ENCODE measurements around the gene FBN1. TPM values are rescaled to one million over a fixed set of nuclear protein-coding genes. Genes with fewer than 3 reads are reported as not detected.

Gene FBN1
- total RNA-seq, 1 experiment from 2014 or later = 5.2 TPM

- no peaks in the 10 kb centered on the region for H3K36me3 Mint-ChIP-seq
- peaks cover 18% of the 10 kb centered on the region for H3K4me1 Mint-ChIP-seq
- no peak for ATAC-seq
- H3K27ac Mint-ChIP-seq = no peak overlapping the region
- ChIA-PET CTCF (no interaction called here), POLR2A (no interaction called here)
- DNase-seq (ENCODE audit: low spot score) = no peak
- no peak for TF ChIP-seq FOXP1 (CRISPR knock-in tag; IDR thresholded peaks at IDR 0.05; ENCODE audit: borderline replicate concordance)
- no peak for TF ChIP-seq ATF2 (CRISPR knock-in tag; IDR thresholded peaks at IDR 0.05; ENCODE audit: borderline replicate concordance, low read depth)
- TF ChIP-seq, protein P1, sequence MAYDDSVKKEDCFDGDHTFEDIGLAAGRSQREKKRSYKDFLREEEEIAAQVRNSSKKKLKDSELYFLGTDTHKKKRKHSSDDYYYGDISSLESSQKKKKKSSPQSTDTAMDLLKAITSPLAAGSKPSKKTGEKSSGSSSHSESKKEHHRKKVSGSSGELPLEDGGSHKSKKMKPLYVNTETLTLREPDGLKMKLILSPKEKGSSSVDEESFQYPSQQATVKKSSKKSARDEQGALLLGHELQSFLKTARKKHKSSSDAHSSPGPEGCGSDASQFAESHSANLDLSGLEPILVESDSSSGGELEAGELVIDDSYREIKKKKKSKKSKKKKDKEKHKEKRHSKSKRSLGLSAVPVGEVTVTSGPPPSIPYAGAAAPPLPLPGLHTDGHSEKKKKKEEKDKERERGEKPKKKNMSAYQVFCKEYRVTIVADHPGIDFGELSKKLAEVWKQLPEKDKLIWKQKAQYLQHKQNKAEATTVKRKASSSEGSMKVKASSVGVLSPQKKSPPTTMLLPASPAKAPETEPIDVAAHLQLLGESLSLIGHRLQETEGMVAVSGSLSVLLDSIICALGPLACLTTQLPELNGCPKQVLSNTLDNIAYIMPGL (CRISPR knock-in tag; IDR thresholded peaks at IDR 0.05) = no peak
- TF ChIP-seq, protein P2, sequence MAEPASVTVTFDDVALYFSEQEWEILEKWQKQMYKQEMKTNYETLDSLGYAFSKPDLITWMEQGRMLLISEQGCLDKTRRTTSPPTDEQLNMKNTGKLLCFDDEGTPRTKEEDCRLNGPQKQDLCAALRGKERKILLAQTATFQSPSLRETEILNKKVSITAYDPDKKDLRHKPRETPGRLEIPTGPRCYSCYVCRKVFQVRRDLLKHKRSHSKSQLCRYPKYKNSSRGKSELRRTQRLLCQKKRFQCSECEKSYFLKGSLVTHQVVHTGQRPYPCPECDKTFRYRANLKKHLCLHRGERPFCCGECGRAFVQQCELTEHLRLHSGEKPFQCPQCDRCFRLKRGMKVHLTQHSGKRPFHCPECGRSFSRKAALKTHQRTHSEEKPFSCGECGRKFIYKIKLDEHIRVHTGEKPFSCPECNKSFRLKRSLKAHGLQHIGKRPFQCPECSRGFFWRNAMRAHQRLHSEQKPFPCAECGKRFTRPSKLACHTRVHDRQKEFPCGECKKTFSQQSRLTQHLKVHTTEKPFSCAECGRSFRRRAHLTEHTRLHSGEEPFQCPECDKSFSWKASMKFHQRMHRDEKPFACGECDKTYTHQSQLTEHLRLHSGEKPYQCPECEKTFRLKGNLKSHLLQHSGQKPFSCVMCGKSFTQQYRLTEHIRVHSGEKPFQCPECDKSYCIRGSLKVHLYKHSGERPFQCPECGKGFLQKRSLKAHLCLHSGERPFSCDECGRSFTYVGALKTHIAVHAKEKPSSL (CRISPR knock-in tag; conservative IDR thresholded peaks at IDR 0.05) = no peak
- TF ChIP-seq IRF2 (CRISPR knock-in tag; IDR thresholded peaks at IDR 0.05; ENCODE audit: borderline replicate concordance, low read depth) = no peak
- no peak for TF ChIP-seq MXD4 (CRISPR knock-in tag; IDR thresholded peaks at IDR 0.05; ENCODE audit: borderline replicate concordance)
- TF ChIP-seq TCF7 (CRISPR knock-in tag; IDR thresholded peaks at IDR 0.05; ENCODE audit: low read depth) = no peak
- TF ChIP-seq RELA (CRISPR knock-in tag; IDR thresholded peaks at IDR 0.05; ENCODE audit: borderline replicate concordance) = no peak
- no peak for TF ChIP-seq PRRX2 (CRISPR knock-in tag; IDR thresholded peaks at IDR 0.05)
- no peak for TF ChIP-seq ZNF121 (CRISPR knock-in tag; IDR thresholded peaks at IDR 0.05)
- no peak for TF ChIP-seq NFYB (CRISPR knock-in tag; conservative IDR thresholded peaks at IDR 0.05; ENCODE audit: low read depth)
- TF ChIP-seq GRHL2 (CRISPR knock-in tag; IDR thresholded peaks at IDR 0.05; ENCODE audit: insufficient replicate concordance, severe bottlenecking) = no peak
- no peak for TF ChIP-seq SOX15 (CRISPR knock-in tag; IDR thresholded peaks at IDR 0.05)
- TF ChIP-seq ESRRA (CRISPR knock-in tag; IDR thresholded peaks at IDR 0.05; ENCODE audit: borderline replicate concordance) = no peak
- H3K9me3 Mint-ChIP-seq = no peaks in the 10 kb centered on the region
- no peak overlapping the region for H3K4me3 Mint-ChIP-seq
- H3K27me3 Mint-ChIP-seq (ENCODE audit: low read depth) = no peaks in the 10 kb centered on the region
These were observed 175.4 kb downstream of the FBN1 start for GRCh38 chr15:48470096-48470495.

- DNase-seq (ENCODE audit: low spot score) (no peak), ATAC-seq (no peak)
- Mint-ChIP-seq H3K27me3 (ENCODE audit: low read depth) (no peaks in the 10 kb centered on the region), H3K4me1 (peaks cover 18% of the 10 kb centered on the region), H3K9me3 (no peaks in the 10 kb centered on the region), H3K27ac (0 out of 2 replicates have a peak overlapping the region, but pooled peaks have one; percentile 37), H3K36me3 (no peaks in the 10 kb centered on the region), H3K4me3 (no peak overlapping the region)
- ChIA-PET CTCF (no interaction called here), POLR2A (no interaction called here)
- no peak for TF ChIP-seq FOXJ3 (CRISPR knock-in tag; IDR thresholded peaks at IDR 0.05; ENCODE audit: borderline replicate concordance)
- no peak for TF ChIP-seq ZNF396 (CRISPR knock-in tag; IDR thresholded peaks at IDR 0.05; ENCODE audit: borderline replicate concordance)
- TF ChIP-seq ZNF121 (CRISPR knock-in tag; IDR thresholded peaks at IDR 0.05) = no peak
- TF ChIP-seq ARID4B (CRISPR knock-in tag; IDR thresholded peaks at IDR 0.05; ENCODE audit: borderline replicate concordance) = no peak
- TF ChIP-seq ZSCAN18 (CRISPR knock-in tag; IDR thresholded peaks at IDR 0.05) = no peak
- TF ChIP-seq SP1 (CRISPR knock-in tag; conservative IDR thresholded peaks at IDR 0.05) = no peak
- TF ChIP-seq JUN (CRISPR knock-in tag; IDR thresholded peaks at IDR 0.05) = no peak
- TF ChIP-seq ZNF317 (CRISPR knock-in tag; IDR thresholded peaks at IDR 0.05; ENCODE audit: borderline replicate concordance, low read depth) = no peak
- no peak for TF ChIP-seq ZNF671 (CRISPR knock-in tag; IDR thresholded peaks at IDR 0.05)
- TF ChIP-seq ZNF138 (CRISPR knock-in tag; conservative IDR thresholded peaks at IDR 0.05) = no peak
- TF ChIP-seq CREB1 (CRISPR knock-in tag; IDR thresholded peaks at IDR 0.05) = no peak
- TF ChIP-seq ZNF232 (CRISPR knock-in tag; IDR thresholded peaks at IDR 0.05) = no peak
- no peak for TF ChIP-seq FOXK1 (CRISPR knock-in tag; IDR thresholded peaks at IDR 0.05)
- no peak for TF ChIP-seq MXD4 (CRISPR knock-in tag; IDR thresholded peaks at IDR 0.05; ENCODE audit: borderline replicate concordance)
- TF ChIP-seq TEAD4 (CRISPR knock-in tag; IDR thresholded peaks at IDR 0.05) = no peak
These were observed 175.8 kb downstream of the FBN1 start for GRCh38 chr15:48469681-48470080.

All from WTC11 (cell line).